Ectodermal cell (in vitro differentiated cells): ENCODE data around the gene NHLRC3.
"Not testable (repeated sequence)": the region's sequence is repeated elsewhere in the genome, so short reads cannot be mapped to it uniquely, and the experiment has no call there.

Experiments
- H3K27ac ChIP-seq: 2 replicates; pipeline ENCODE4 v1.7.0; 2013; ENCODE audit warnings: mild to moderate bottlenecking, low read depth, low read length; ENCODE audit not compliant: insufficient read depth, poor library complexity, severe bottlenecking
- H3K27me3 ChIP-seq: 2 replicates; pipeline ENCODE4 v1.7.0; 2013; ENCODE audit warnings: mild to moderate bottlenecking, low read length; ENCODE audit not compliant: insufficient read depth, control insufficient read depth, poor library complexity, severe bottlenecking
- H3K36me3 ChIP-seq: one replicate; pipeline ENCODE4 v1.7.0; 2013; ENCODE audit warnings: low read length; ENCODE audit not compliant: control insufficient read depth, insufficient read depth
- H3K4me1 ChIP-seq: one replicate; pipeline ENCODE4 v1.7.0; 2013; ENCODE audit warnings: low read length; ENCODE audit not compliant: control insufficient read depth, insufficient read depth
- H3K4me3 ChIP-seq: 2 replicates; pipeline ENCODE4 v1.7.0; 2013; ENCODE audit warnings: low read depth, low read length, control low read depth; ENCODE audit not compliant: insufficient read depth
- H3K9me3 ChIP-seq: 2 replicates; pipeline ENCODE4 v1.7.0; 2013; ENCODE audit warnings: mild to moderate bottlenecking, low read length, moderate library complexity; ENCODE audit not compliant: control insufficient read depth
- WGBS, 2 experiments: methylation state at CpG; one replicate each; pipeline ENCODE4 v1.1.7; 2013; ENCODE audit warnings: missing lambda C conversion rate in 2 of 2; 5-methylcytosine and 5-hydroxymethylcytosine counted together

NHLRC3 gene

GRCh38 chr13:39058040-39058439, 19.8 kb downstream of the NHLRC3 start:
- no peaks in the 10 kb centered on the region for H3K27me3 ChIP-seq
- no peaks in the 10 kb centered on the region for H3K36me3 ChIP-seq
- H3K27ac ChIP-seq: no peak overlapping the region
- H3K9me3 ChIP-seq: no peaks in the 10 kb centered on the region
- no peak overlapping the region for H3K4me3 ChIP-seq
- H3K4me1 ChIP-seq: no peaks in the 10 kb centered on the region

DNA sequence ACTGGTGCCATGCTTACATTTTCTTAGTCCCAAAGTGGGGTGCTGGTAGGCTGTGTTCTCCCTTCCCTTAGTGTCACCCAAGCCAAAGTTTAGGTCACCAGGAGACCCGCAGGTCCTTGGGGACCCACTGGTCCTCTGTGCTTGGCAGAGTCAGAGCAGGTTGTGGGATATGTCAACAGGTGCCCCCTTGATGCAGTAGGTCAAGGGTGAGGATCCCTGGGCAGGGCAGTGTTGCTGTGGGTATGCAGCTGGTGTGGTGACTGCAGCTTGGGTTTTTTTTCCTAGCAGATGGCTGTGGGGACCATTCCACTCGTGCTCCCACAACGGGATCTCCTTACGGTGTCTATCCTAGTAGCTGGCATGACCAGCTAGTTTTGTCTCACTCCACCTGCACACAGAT, 23.7 kb downstream of the NHLRC3 start:
- H3K9me3 ChIP-seq: no peaks in the 10 kb centered on the region
- H3K36me3 ChIP-seq: no peaks in the 10 kb centered on the region
- no peaks in the 10 kb centered on the region for H3K27me3 ChIP-seq
- WGBS, 2 experiments: 94 to 95% methylated on average over 4 of the region's 4 CpGs
- no peaks in the 10 kb centered on the region for H3K4me1 ChIP-seq
- no peak overlapping the region for H3K27ac ChIP-seq
- no peak overlapping the region for H3K4me3 ChIP-seq

DNA sequence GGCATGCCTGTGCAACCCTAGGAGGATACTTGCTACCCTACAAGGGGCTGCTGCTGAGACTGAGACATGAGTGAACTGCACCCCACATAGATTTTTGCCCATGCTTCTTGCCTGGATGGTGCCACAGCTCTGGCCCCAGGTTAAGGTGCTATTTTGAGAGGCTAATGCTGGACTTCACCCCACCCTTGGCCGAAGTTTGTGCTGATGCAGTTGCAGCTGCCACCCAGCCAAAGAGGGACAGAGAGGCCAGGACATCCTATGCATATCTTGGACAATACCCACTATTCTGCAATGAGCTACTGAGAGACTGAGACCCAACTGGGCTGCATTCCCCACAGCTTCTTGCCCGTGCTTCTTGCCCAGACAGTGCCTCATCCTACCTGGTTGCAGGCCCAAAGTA, 34.6 kb downstream of the NHLRC3 start:
- 89% methylated on average over 2 of the region's 2 CpGs for WGBS, 2 experiments
- no peak overlapping the region for H3K4me3 ChIP-seq
- H3K27ac ChIP-seq: no peak overlapping the region
- H3K36me3 ChIP-seq: no peaks in the 10 kb centered on the region
- H3K27me3 ChIP-seq: no peaks in the 10 kb centered on the region
- no peaks in the 10 kb centered on the region for H3K4me1 ChIP-seq
- no peaks in the 10 kb centered on the region for H3K9me3 ChIP-seq

GRCh38 chr13:39073983-39074382, 35.7 kb downstream of the NHLRC3 start:
- Histone ChIP-seq H3K27ac (no peak overlapping the region), H3K4me3 (no peak overlapping the region), H3K4me1 (no peaks in the 10 kb centered on the region), H3K9me3 (no peaks in the 10 kb centered on the region), H3K27me3 (no peaks in the 10 kb centered on the region), H3K36me3 (no peaks in the 10 kb centered on the region)
- WGBS, 2 experiments: 73 to 78% methylated on average over 3 of the region's 3 CpGs

GRCh38 chr13:39086251-39086945, 48.1 kb downstream of the NHLRC3 start:
- not testable (repeated sequence) for H3K27ac ChIP-seq, H3K4me1 ChIP-seq, H3K9me3 ChIP-seq, H3K27me3 ChIP-seq, H3K36me3 ChIP-seq, H3K4me3 ChIP-seq
- WGBS, 2 experiments: 75 to 80% methylated on average over 1 of the region's 1 CpG

GRCh38 chr13:39091586-39091985, 53.3 kb downstream of the NHLRC3 start:
- H3K4me1 ChIP-seq: no peaks in the 10 kb centered on the region
- H3K27me3 ChIP-seq: no peaks in the 10 kb centered on the region

DNA sequence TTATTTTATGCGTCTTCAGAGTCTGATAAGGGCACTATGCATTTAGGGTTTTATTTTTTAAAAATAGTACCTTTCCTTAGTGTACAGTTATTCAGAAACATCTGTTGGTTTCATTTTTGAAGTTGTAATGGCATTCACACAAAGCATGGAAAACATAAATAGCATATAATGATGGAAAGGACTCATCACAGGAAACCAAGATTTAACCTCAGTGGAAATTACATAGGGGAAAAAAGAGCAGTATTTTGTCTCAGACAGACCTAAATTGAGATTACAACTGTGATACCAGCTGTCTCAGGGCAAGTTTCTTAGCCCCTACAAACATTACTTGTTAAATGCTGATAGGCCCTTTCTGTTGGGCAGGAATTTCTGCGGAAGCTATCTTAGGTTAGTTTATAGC, 57.2 kb downstream of the NHLRC3 start:
- H3K9me3 ChIP-seq: no peaks in the 10 kb centered on the region
- H3K4me3 ChIP-seq: no peak overlapping the region
- H3K27ac ChIP-seq: no peak overlapping the region
- no peaks in the 10 kb centered on the region for H3K4me1 ChIP-seq
- no peaks in the 10 kb centered on the region for H3K27me3 ChIP-seq
- 99 to 100% methylated on average over 1 to 2 of the region's 2 CpGs for WGBS, 2 experiments
- H3K36me3 ChIP-seq: no peaks in the 10 kb centered on the region

More at GRCh38 chr13:39091586-39091985, 53.3 kb downstream of the NHLRC3 start:
- Histone ChIP-seq H3K4me3 (no peak overlapping the region), H3K36me3 (no peaks in the 10 kb centered on the region), H3K27ac (no peak overlapping the region), H3K9me3 (no peaks in the 10 kb centered on the region)

DNA sequence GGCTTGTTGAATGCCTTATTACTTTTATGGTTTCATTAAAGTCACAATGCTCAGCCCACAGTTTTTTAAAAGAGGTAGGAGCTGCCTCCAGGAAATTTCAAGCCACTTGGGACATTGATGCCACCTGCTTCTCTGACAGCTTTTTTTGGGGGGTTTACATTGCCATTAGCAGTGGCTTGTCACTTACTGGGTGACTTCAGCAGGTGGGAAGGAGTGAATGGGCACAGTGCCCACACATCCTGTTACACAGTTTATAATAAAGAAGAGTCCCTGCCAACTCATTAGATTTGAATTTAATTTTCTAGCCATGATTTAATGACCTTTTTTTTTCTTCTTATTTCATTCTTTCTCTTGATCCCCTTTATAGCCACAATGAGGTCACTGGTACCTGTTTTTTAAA, 61.0 kb downstream of the NHLRC3 start:
- H3K4me1 ChIP-seq: no peaks in the 10 kb centered on the region
- H3K4me3 ChIP-seq: no peak overlapping the region
- no peaks in the 10 kb centered on the region for H3K36me3 ChIP-seq
- no peaks in the 10 kb centered on the region for H3K27me3 ChIP-seq
- H3K9me3 ChIP-seq: no peaks in the 10 kb centered on the region
- no peak overlapping the region for H3K27ac ChIP-seq
